H1 (cell line): ENCODE measurements around the gene BRIP1. TPM values are rescaled to one million over a fixed set of nuclear protein-coding genes. Genes with fewer than 3 reads are reported as not detected.

Source experiments
- CTCF ChIA-PET: fragments of 300-600 bp; sonication (Branson Sonifier 250); formaldehyde crosslinking; loops from one replicate; lab custom pipeline; 2021; ENCODE audit not compliant: partially characterized antibody; lab: Charles Lee
- POLR2A ChIA-PET: fragments of 300-600 bp; sonication (Branson Sonifier 250); formaldehyde crosslinking; loops from one replicate; lab custom pipeline; 2021; ENCODE audit warnings: inconsistent platforms; ENCODE audit not compliant: partially characterized antibody; lab: Charles Lee
- DNase-seq, 2 experiments: peaks; one replicate each; pipeline versions ENCODE4 v3.0.0 to v3.0.0-alpha.2; 2010 to 2022; ENCODE audit warnings: low spot score in 2 of 2, low read depth in 1 of 2, mixed read lengths in 1 of 2
- FAIRE-seq: peaks from 2 replicates; lab custom pipeline; 2011; peaks lifted over from hg19 to GRCh38; lab: Jason Lieb, UNC
- H2AFZ ChIP-seq: 2 replicates; pipeline ENCODE4 v1.8.1; 2012; ENCODE audit warnings: low read length, inconsistent platforms
- H2AK5ac ChIP-seq: 2 replicates; pipeline ENCODE4 v1.6.1; 2013; ENCODE audit warnings: low read depth, low read length
- H2BK120ac ChIP-seq: replicated peaks from 2 replicates; pipeline ENCODE3; 2013; ENCODE audit warnings: low read depth, low read length, inconsistent platforms
- H2BK12ac ChIP-seq: 2 replicates; pipeline ENCODE4 v1.6.1; 2013; ENCODE audit warnings: low read depth, low read length
- H2BK15ac ChIP-seq: 2 replicates; pipeline ENCODE4 v1.6.1; 2013; ENCODE audit warnings: low read length
- H2BK20ac ChIP-seq: 2 replicates; pipeline ENCODE4 v1.6.1; 2013; ENCODE audit warnings: low read length
- H2BK5ac ChIP-seq: 2 replicates; pipeline ENCODE4 v1.6.1; 2013; ENCODE audit warnings: low read depth, low read length
- H3K14ac ChIP-seq: 2 replicates; pipeline ENCODE4 v1.6.1; 2013; ENCODE audit warnings: inconsistent platforms; ENCODE audit not compliant: insufficient read length
- H3K18ac ChIP-seq: 2 replicates; pipeline ENCODE4 v1.6.1; 2013; ENCODE audit warnings: low read length; ENCODE audit errors: extremely low read depth
- H3K23ac ChIP-seq: 2 replicates; pipeline ENCODE4 v1.6.1; 2013; ENCODE audit warnings: inconsistent platforms; ENCODE audit not compliant: insufficient read length
- H3K23me2 ChIP-seq: 2 replicates; pipeline ENCODE4 v1.6.1; 2013; ENCODE audit warnings: low read depth, low read length
- H3K27ac ChIP-seq: 2 replicates; pipeline ENCODE4 v1.6.1; 2011; ENCODE audit warnings: low read depth, low read length, inconsistent platforms
- H3K27me3 ChIP-seq, 4 experiments: replicated peaks in 1 of 4; 1 replicate in 1 of 4; 2 replicates in 3 of 4; pipeline versions ENCODE4 v1.6.1 to v1.8.1; 2011 to 2013; ENCODE audit warnings: low read length in 3 of 4, mild to moderate bottlenecking in 3 of 4, inconsistent platforms in 2 of 4, mixed read lengths in 2 of 4, moderate library complexity in 1 of 4; ENCODE audit not compliant: control insufficient read depth in 3 of 4, insufficient read depth in 3 of 4; ENCODE audit errors: extremely low read depth in 1 of 4
- H3K36me3 ChIP-seq, 4 experiments: 2 replicates each; pipeline versions ENCODE4 v1.6.1 to v1.8.1; 2011 to 2013; ENCODE audit warnings: mild to moderate bottlenecking in 4 of 4, low read length in 3 of 4, moderate library complexity in 2 of 4, control low read depth in 1 of 4, inconsistent platforms in 1 of 4; ENCODE audit not compliant: insufficient read depth in 4 of 4, control insufficient read depth in 2 of 4
- H3K4ac ChIP-seq: replicated peaks from 2 replicates; pipeline ENCODE3; 2013; ENCODE audit warnings: low read length, low read depth, mixed read lengths, inconsistent platforms; ENCODE audit not compliant: insufficient read length
- H3K4me1 ChIP-seq, 4 experiments: replicated peaks in 1 of 4; 1 replicate in 1 of 4; 2 replicates in 3 of 4; pipeline versions ENCODE4 v1.6.1 to v1.8.1; 2011 to 2013; ENCODE audit warnings: low read length in 3 of 4, inconsistent platforms in 2 of 4, mixed read lengths in 1 of 4; ENCODE audit not compliant: insufficient read depth in 4 of 4, control insufficient read depth in 3 of 4
- H3K4me2 ChIP-seq, 2 experiments: 2 replicates each; pipeline versions ENCODE4 v1.6.1 to v1.8.1; 2011 to 2013; ENCODE audit warnings: low read depth in 2 of 2, low read length in 2 of 2, control low read depth in 1 of 2, inconsistent platforms in 1 of 2, mild to moderate bottlenecking in 1 of 2; ENCODE audit not compliant: insufficient read depth in 1 of 2
- H3K4me3 ChIP-seq, 4 experiments: fragments of 200-600, 300-600 bp in 1 of 4; sonication (generic), shearing (Covaris generic), sonication (Bioruptor Twin) in 1 of 4; 2 replicates each; pipeline versions ENCODE4 v1.5.1 to v1.8.1; 2011 to 2016; ENCODE audit warnings: low read length in 4 of 4, low read depth in 3 of 4, control low read depth in 2 of 4, inconsistent platforms in 2 of 4, mild to moderate bottlenecking in 2 of 4, mixed read lengths in 1 of 4, moderate library complexity in 1 of 4; ENCODE audit not compliant: insufficient read depth in 2 of 4; ENCODE audit errors: extremely low read depth in 1 of 4
- H3K56ac ChIP-seq: replicated peaks from 2 replicates; pipeline ENCODE3; 2013; ENCODE audit warnings: low read depth, mild to moderate bottlenecking, mixed read lengths, low read length, inconsistent platforms; ENCODE audit not compliant: insufficient read length
- H3K79me1 ChIP-seq: 2 replicates; pipeline ENCODE4 v1.6.1; 2013; ENCODE audit warnings: low read depth, low read length, control low read depth
- H3K79me2 ChIP-seq, 2 experiments: 2 replicates each; pipeline versions ENCODE4 v1.6.1 to v1.8.1; 2012 to 2013; ENCODE audit warnings: low read length in 2 of 2, mild to moderate bottlenecking in 2 of 2, inconsistent platforms in 1 of 2; ENCODE audit not compliant: insufficient read depth in 2 of 2, control insufficient read depth in 1 of 2
- H3K9ac ChIP-seq, 4 experiments: replicated peaks in 1 of 4; 1 replicate in 1 of 4; 2 replicates in 3 of 4; pipeline versions ENCODE4 v1.6.1 to v1.8.1; 2011 to 2013; ENCODE audit warnings: low read depth in 3 of 4, low read length in 3 of 4, control low read depth in 2 of 4, mild to moderate bottlenecking in 2 of 4, moderate library complexity in 2 of 4, inconsistent platforms in 1 of 4; ENCODE audit errors: extremely low read depth in 1 of 4
- H3K9me3 ChIP-seq, 2 experiments: 2 replicates each; pipeline versions ENCODE4 v1.6.1 to v1.8.1; 2012 to 2013; ENCODE audit warnings: mild to moderate bottlenecking in 2 of 2, moderate library complexity in 2 of 2, control low read depth in 1 of 2, inconsistent platforms in 1 of 2, low read depth in 1 of 2, low read length in 1 of 2, mixed read lengths in 1 of 2; ENCODE audit not compliant: insufficient read depth in 2 of 2
- H4K20me1 ChIP-seq, 2 experiments: replicated peaks in 1 of 2; 2 replicates each; pipeline versions ENCODE3 to v1.8.1; 2011 to 2013; ENCODE audit warnings: inconsistent platforms in 2 of 2, low read length in 2 of 2, mild to moderate bottlenecking in 1 of 2; ENCODE audit not compliant: insufficient read depth in 2 of 2, control insufficient read depth in 1 of 2
- H4K5ac ChIP-seq: 2 replicates; pipeline ENCODE4 v1.6.1; 2013; ENCODE audit warnings: low read length, low read depth, mixed read lengths, inconsistent platforms; ENCODE audit not compliant: insufficient read length
- H4K8ac ChIP-seq: 2 replicates; pipeline ENCODE4 v1.8.0; 2013; ENCODE audit warnings: mild to moderate bottlenecking, moderate library complexity, low read length, inconsistent platforms; ENCODE audit not compliant: insufficient read depth; ENCODE audit errors: extremely low read depth
- H4K91ac ChIP-seq: replicated peaks from 2 replicates; pipeline ENCODE3; 2013; ENCODE audit warnings: low read length, mixed read lengths, inconsistent platforms; ENCODE audit not compliant: insufficient read length
- CEBPB ChIP-seq: IDR thresholded peaks from 2 replicates; pipeline ENCODE4 v1.6.1; 2012; ENCODE audit warnings: low read depth, low read length
- CHD2 ChIP-seq: IDR thresholded peaks from 2 replicates; pipeline ENCODE4 v1.6.1; 2012; ENCODE audit warnings: low read length, improper control_type of control experiment
- JUND ChIP-seq: IDR thresholded peaks from 2 replicates; pipeline ENCODE4 v1.6.1; 2011; ENCODE audit warnings: mild to moderate bottlenecking, improper control_type of control experiment, low read length
- MAFK ChIP-seq: IDR thresholded peaks from 2 replicates; pipeline ENCODE4 v1.6.1; 2012; ENCODE audit warnings: low read depth, mild to moderate bottlenecking, improper control_type of control experiment, low read length
- RAD21 ChIP-seq, 2 experiments: IDR thresholded peaks in 1 of 2; conservative IDR thresholded peaks in 1 of 2; 2 replicates each; pipeline ENCODE4 v1.6.1; 2011; ENCODE audit warnings: low read depth in 2 of 2, low read length in 2 of 2, improper control_type of control experiment in 1 of 2, inconsistent platforms in 1 of 2, mild to moderate bottlenecking in 1 of 2, moderate library complexity in 1 of 2
- SP2 ChIP-seq: IDR thresholded peaks from 2 replicates; pipeline ENCODE4 v1.6.1; 2012; ENCODE audit warnings: mild to moderate bottlenecking, low read length, inconsistent platforms
- SUZ12 ChIP-seq: fragments of 200-600 bp; sonication (generic); IDR thresholded peaks from 2 replicates; pipeline ENCODE4 v1.6.1; 2012; ENCODE audit warnings: mild to moderate bottlenecking, inconsistent platforms, low read length, moderate library complexity, mixed read lengths
- WGBS, 2 experiments: shearing (Covaris generic) in 1 of 2; methylation state at CpG; one replicate each; pipeline versions ENCODE4 v1.1.6 to v1.1.7; 2013 to 2015; ENCODE audit warnings: low lambda C conversion rate in 2 of 2, mixed read lengths in 2 of 2, inconsistent platforms in 1 of 2, low coverage in 1 of 2, missing lambda C conversion rate in 1 of 2; ENCODE audit not compliant: insufficient replicate concordance in 2 of 2, insufficient coverage in 1 of 2, insufficient read length in 1 of 2; ENCODE audit errors: extremely low coverage in 1 of 2, missing lambda C conversion rate in 1 of 2; 5-methylcytosine and 5-hydroxymethylcytosine counted together
- polyA plus RNA-seq, 7 experiments: library from polyadenylated mRNA; depleted of rRNA in 3 of 7; stranded (reverse) in 5 of 7; unstranded in 2 of 7; fragments of >200 nt in 5 of 7; fragments of 200-250 nt in 2 of 7; gene quantifications; 1 replicate in 5 of 7; 2 replicates in 1 of 7; 4 replicates in 1 of 7; pipeline versions ENCODE4 v1.2.1 to v1.2.3, GENCODE V29; 2011 to 2013; ENCODE audit warnings: missing spikeins in 2 of 7, mixed read lengths in 2 of 7
- total RNA-seq: library from RNA; stranded (reverse); fragmentation: NEBNext Ultra II Directional; extraction: Animal tissue kit (Norgen Biotek cat#: 25700); gene quantifications from 2 replicates; pipeline ENCODE4 v1.2.1, GENCODE V29; 2021

BRIP1 gene
- total and polyA plus RNA-seq, 2 of the 8 experiments (the other 6 are each of a cell fraction or from before 2014, with no cell fraction given): 5.8 to 19.2 TPM

GRCh38 chr17:61842899-61843298, 20.4 kb downstream of the BRIP1 start:
- no peak overlapping the region for H3K4me2 ChIP-seq
- no peak for DNase-seq
- no peak overlapping the region for H3K9ac ChIP-seq
- peaks cover 0 to 1% of the 10 kb centered on the region in 2 experiments for H4K20me1 ChIP-seq
- H4K8ac ChIP-seq: no peak overlapping the region
- no peak overlapping the region for H2AK5ac ChIP-seq
- H2BK120ac ChIP-seq: no peak overlapping the region
- H3K79me2 ChIP-seq: no peaks in the 10 kb centered on the region
- no peak overlapping the region for H3K23ac ChIP-seq
- POLR2A ChIA-PET: interaction anchor here (1.0 to 1.4 kb wide), 3 partner anchors 11 to 21 kb away, joined by 3 to 5 read pairs (median 3); partner anchors contain the start of gene BRIP1
- TF ChIP-seq MAFK (no peak), RAD21 (IDR thresholded peaks at IDR 0.05 in 1 of 2, conservative IDR thresholded peaks at IDR 0.05 in 1 of 2; ENCODE audit: low read depth in 2 of 2, low read length in 2 of 2) (no peak), CEBPB (no peak), SUZ12 (no peak), JUND (no peak), CHD2 (no peak), SP2 (no peak)
- H2BK5ac ChIP-seq: no peak overlapping the region
- FAIRE-seq: no peak
- no peak overlapping the region for H4K5ac ChIP-seq
- H3K9me3 ChIP-seq: no peaks in the 10 kb centered on the region
- no peak overlapping the region for H3K4me3 ChIP-seq
- H3K36me3 ChIP-seq: peaks cover 0 to 50% (median 12%) of the 10 kb centered on the region in 4 experiments; a peak in 5 of 8 replicates
- CTCF ChIA-PET: interaction anchor here (1.3 to 1.7 kb wide), 2 partner anchors 207 to 431 kb away, joined by 4 read pairs; no protein-coding TSS in a partner anchor
- H3K14ac ChIP-seq: no peak overlapping the region
- H3K27me3 ChIP-seq: no peaks in the 10 kb centered on the region
- H3K4me1 ChIP-seq: no peaks in the 10 kb centered on the region
- no peaks in the 10 kb centered on the region for H3K79me1 ChIP-seq
- no peaks in the 10 kb centered on the region for H3K23me2 ChIP-seq
- H3K18ac ChIP-seq: no peak overlapping the region
- H3K56ac ChIP-seq: no peak overlapping the region
- H3K27ac ChIP-seq: no peak overlapping the region
- H2BK20ac ChIP-seq: no peak overlapping the region
- no peak overlapping the region for H2BK12ac ChIP-seq
- H3K4ac ChIP-seq: no peak overlapping the region
- no peak overlapping the region for H2AFZ ChIP-seq
- WGBS, 2 experiments: 100% methylated on average over 1 of the region's 1 CpG; no CpG with 5 or more reads in 1 of the 2 experiments
- no peak overlapping the region for H2BK15ac ChIP-seq
- H4K91ac ChIP-seq: no peak overlapping the region
